MM.1S (cell line): ENCODE data around the gene EPHA3.

Experiments
- EZH2 ChIP-seq: fragments of 300-600 bp; sonication (generic); optimal IDR thresholded peaks from 2 replicates; pipeline ENCODE3; 2017; ENCODE audit warnings: low read depth, mild to moderate bottlenecking, antibody characterized with exemption, low read length, mixed read lengths
- TF ChIP-seq, protein P1 (sequence below): fragments of 300-600 bp; sonication (generic); IDR thresholded peaks from 2 replicates; pipeline ENCODE4 v1.5.1; 2016; ENCODE audit warnings: antibody characterized with exemption, low read length, mixed read lengths

DNA sequence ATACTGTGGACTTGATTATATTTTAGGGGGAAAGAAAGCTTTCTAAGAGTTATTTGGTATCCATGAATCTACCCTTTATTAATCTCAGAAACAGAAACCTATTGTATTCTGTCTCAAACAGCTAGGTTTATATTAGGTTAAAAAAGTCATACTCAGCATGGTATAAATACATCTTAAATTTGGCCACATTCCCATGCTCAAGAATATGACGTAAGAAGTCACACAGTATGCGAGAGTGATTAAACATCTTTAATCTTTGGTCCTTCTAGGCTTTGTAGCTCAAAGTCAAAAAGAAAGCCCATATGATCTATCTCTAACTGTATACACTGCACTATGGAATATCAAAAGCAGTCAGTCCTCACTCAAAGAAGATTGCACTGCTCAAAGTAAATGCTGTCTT lies 131.4 kb downstream of the EPHA3 start:
- TF ChIP-seq, protein P1, sequence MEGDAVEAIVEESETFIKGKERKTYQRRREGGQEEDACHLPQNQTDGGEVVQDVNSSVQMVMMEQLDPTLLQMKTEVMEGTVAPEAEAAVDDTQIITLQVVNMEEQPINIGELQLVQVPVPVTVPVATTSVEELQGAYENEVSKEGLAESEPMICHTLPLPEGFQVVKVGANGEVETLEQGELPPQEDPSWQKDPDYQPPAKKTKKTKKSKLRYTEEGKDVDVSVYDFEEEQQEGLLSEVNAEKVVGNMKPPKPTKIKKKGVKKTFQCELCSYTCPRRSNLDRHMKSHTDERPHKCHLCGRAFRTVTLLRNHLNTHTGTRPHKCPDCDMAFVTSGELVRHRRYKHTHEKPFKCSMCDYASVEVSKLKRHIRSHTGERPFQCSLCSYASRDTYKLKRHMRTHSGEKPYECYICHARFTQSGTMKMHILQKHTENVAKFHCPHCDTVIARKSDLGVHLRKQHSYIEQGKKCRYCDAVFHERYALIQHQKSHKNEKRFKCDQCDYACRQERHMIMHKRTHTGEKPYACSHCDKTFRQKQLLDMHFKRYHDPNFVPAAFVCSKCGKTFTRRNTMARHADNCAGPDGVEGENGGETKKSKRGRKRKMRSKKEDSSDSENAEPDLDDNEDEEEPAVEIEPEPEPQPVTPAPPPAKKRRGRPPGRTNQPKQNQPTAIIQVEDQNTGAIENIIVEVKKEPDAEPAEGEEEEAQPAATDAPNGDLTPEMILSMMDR: no peak
- no peak for TF ChIP-seq EZH2
